Activated T-helper 9 cell treated with anti-CD3 and anti-CD28 coated beads, Interleukin-2, amount 50 U/mL, for 16 hours (primary cell): ENCODE results near the gene OR3A3.

Experiments used
- DNase-seq: peaks from one replicate; pipeline ENCODE4 v3.0.0-alpha.2; 2020; ENCODE audit warnings: low read depth

The OR3A3 gene

GRCh38 chr17:3472137-3472536 is 61.0 kb downstream of the OR3A3 start:
- DNase-seq, result no peak
